Placental pericyte (primary cell): ENCODE results near the gene MEST. TPM values are rescaled to one million over a fixed set of nuclear protein-coding genes. Genes with fewer than 3 reads are reported as not detected.

Experiments used
- small RNA-seq: library from RNA; depleted of rRNA; stranded (forward); fragments of <200 nt; gene quantifications from one replicate; pipeline ENCODE3, GENCODE V24; 2012; ENCODE audit warnings: low replicate concordance
- total RNA-seq: library from RNA; depleted of rRNA; stranded (reverse); fragments of >200 nt; gene quantifications from 2 replicates; pipeline ENCODE4 v1.2.3, GENCODE V29; 2012

MEST gene
- total RNA-seq, result 97.6 and 860 TPM in 2 replicates

GRCh38 chr7:130491841-130492522 lies at the start of gene MEST:
MEST (plus strand) TSS chr7:130492085; CDS start chr7:130492314, 229 bp downstream.

Small RNAs within 50 kb of the gene (small RNA-seq; reads per million reads assigned to genes)
- gene MIR335 (not detected), gene RF02148 (not detected), gene RF02149 (not detected), gene RF02150 (not detected)

Other genes starting within 250 kb of the MEST start
- 0.22 TPM in 1 of 2 replicates, not detected in the other for gene CPA2, start 225.2 kb upstream of the MEST start, total RNA-seq
- 9.4 and 9.7 TPM in 2 replicates for gene CPA4, start 198.9 kb upstream of the MEST start, total RNA-seq
- not detected in 2 replicates for gene CPA5, start 147.3 kb upstream of the MEST start, total RNA-seq
- gene CPA1, start 111.6 kb upstream of the MEST start, total RNA-seq, result 1.8 TPM in 1 of 2 replicates, not detected in the other
- gene CEP41, start 51.1 kb upstream of the MEST start, total RNA-seq, result 15.5 and 23.5 TPM in 2 replicates
- 38.7 and 40.7 TPM in 2 replicates for gene COPG2, start 176.7 kb downstream of the MEST start, total RNA-seq
- not detected in 2 replicates for gene TSGA13, start 194.5 kb downstream of the MEST start, total RNA-seq
- 0.14 and 0.22 TPM in 2 replicates for gene KLF14, start 242.1 kb downstream of the MEST start, total RNA-seq